Neuron (in vitro differentiated cells): ENCODE results near the gene P3H4.
"Not testable (repeated sequence)": the region's sequence is repeated elsewhere in the genome, so short reads cannot be mapped to it uniquely, and the experiment has no call there.

Experiments used
- H2AFZ ChIP-seq: one replicate; pipeline ENCODE4 v1.6.1; 2013; ENCODE audit warnings: low read depth, mild to moderate bottlenecking, inconsistent platforms, low read length, moderate library complexity
- H3K27me3 ChIP-seq: one replicate; pipeline ENCODE4 v1.6.1; 2013; ENCODE audit warnings: low read length; ENCODE audit not compliant: insufficient read depth
- H3K36me3 ChIP-seq: one replicate; pipeline ENCODE4 v1.6.1; 2013; ENCODE audit warnings: low read length; ENCODE audit not compliant: insufficient read depth
- H3K4me1 ChIP-seq: one replicate; pipeline ENCODE4 v1.6.1; 2013; ENCODE audit warnings: low read length; ENCODE audit not compliant: insufficient read depth
- H3K4me3 ChIP-seq: 2 replicates; pipeline ENCODE4 v1.5.1; 2013; ENCODE audit warnings: mild to moderate bottlenecking, low read length, moderate library complexity
- H3K9me3 ChIP-seq: one replicate; pipeline ENCODE4 v1.6.1; 2013; ENCODE audit warnings: low read length

Gene P3H4, protein sequence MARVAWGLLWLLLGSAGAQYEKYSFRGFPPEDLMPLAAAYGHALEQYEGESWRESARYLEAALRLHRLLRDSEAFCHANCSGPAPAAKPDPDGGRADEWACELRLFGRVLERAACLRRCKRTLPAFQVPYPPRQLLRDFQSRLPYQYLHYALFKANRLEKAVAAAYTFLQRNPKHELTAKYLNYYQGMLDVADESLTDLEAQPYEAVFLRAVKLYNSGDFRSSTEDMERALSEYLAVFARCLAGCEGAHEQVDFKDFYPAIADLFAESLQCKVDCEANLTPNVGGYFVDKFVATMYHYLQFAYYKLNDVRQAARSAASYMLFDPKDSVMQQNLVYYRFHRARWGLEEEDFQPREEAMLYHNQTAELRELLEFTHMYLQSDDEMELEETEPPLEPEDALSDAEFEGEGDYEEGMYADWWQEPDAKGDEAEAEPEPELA

DNA sequence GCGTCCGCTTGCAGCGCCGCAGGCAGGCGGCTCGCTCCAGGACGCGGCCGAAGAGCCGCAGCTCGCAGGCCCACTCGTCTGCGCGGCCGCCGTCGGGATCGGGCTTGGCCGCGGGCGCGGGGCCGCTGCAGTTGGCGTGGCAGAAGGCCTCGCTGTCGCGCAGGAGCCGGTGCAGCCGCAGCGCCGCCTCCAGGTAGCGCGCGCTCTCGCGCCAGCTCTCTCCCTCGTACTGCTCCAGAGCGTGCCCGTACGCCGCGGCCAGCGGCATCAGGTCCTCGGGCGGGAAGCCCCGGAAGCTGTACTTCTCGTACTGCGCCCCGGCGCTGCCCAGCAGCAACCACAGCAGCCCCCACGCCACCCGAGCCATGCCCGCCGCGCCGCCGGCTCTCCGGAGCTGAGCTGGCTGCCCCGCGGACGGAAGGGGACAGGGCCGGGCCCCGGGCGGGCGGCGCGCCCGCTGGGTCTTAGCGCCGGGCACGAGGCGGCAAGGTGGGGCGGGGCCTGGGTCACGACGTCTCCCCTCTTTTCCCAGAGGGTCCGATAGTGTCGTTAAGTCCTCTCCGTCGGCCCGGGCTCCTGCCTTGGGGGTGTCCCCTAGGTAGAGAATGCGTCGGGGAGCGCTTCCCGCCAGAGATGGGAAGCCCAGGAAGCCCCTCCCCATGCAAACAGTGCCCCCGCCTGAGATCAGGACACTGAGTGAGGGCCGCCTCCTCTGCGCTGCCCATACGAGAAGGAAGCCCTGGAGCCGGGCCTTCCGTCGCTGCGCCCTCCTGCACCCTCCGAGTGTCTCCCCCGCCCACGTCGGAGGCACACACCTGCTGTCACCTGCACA, at the start of gene P3H4:
TSS of gene P3H4 (minus strand) at position 401 of the 832 bp plus-strand sequence. CDS start at position 367, 34 bp downstream.
- Histone ChIP-seq H3K4me1 (peaks cover 25% of the 10 kb centered on the region), H3K4me3 (peak within 1 kb of the TSS; percentile 65), H3K9me3 (no peaks in the 10 kb centered on the region), H3K36me3 (peaks cover 16% of the 10 kb centered on the region), H2AFZ (peak within 1 kb of the TSS; percentile 82), H3K27me3 (no peaks in the 10 kb centered on the region)

DNA sequence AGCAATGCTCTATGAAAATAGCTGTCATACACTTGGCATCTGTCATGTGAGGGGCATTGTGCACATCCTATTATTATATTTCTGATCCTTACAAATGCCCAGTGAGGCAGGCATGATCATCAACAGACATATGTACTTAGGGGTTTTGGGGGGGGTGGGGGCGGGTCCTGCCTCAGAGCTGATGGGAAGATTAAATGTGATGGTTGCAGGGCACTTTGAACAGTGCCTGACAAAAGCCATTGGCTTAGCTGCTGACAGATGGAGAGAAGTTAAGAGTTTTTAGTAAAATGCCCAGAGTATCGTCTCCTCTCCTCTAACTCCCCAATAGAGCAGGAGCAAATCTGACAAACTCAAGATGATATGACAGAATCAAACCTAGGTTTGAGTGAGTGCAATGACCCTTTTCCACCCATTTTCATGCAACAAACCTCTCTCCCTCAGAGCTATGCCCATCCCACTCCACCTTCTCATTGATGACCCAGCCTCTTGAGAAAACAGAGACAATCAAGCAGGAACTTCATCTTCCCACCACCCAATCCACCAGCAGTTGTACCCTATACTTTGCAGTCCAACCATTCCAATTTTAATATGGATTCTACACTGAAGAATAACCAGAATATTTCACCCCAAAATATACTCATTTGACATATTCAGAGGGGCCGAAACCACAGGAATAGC, 48.6 kb upstream of the P3H4 start:
- no peak overlapping the region for H3K4me3 ChIP-seq
- no peaks in the 10 kb centered on the region for H3K27me3 ChIP-seq
- no peaks in the 10 kb centered on the region for H3K36me3 ChIP-seq
- H2AFZ ChIP-seq = no peak overlapping the region
- H3K4me1 ChIP-seq = peaks cover 23% of the 10 kb centered on the region
- H3K9me3 ChIP-seq = no peaks in the 10 kb centered on the region

DNA sequence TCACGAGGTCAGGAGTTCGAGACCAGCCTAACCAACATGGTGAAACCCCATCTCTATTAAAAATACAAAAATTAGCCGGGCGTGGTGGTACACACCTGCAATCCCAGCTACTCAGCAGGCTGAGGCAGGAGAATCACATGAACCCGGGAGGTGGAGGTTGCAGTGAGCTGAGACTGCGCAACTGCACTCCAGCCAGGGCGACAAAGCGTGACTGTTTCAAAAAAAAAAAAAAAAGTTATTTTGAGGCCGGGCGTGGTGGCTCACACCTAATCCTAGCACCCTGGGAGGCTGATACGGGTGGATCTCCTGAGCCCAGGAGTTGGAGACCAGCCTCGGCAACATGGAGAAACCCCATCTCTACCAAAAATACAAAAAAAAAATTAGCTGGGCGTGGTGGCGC, 39.6 kb upstream of the P3H4 start:
- H3K4me1 ChIP-seq, H2AFZ ChIP-seq, H3K9me3 ChIP-seq, H3K4me3 ChIP-seq, H3K27me3 ChIP-seq: not testable (repeated sequence)
- H3K36me3 ChIP-seq = peaks cover 38% of the 10 kb centered on the region

DNA sequence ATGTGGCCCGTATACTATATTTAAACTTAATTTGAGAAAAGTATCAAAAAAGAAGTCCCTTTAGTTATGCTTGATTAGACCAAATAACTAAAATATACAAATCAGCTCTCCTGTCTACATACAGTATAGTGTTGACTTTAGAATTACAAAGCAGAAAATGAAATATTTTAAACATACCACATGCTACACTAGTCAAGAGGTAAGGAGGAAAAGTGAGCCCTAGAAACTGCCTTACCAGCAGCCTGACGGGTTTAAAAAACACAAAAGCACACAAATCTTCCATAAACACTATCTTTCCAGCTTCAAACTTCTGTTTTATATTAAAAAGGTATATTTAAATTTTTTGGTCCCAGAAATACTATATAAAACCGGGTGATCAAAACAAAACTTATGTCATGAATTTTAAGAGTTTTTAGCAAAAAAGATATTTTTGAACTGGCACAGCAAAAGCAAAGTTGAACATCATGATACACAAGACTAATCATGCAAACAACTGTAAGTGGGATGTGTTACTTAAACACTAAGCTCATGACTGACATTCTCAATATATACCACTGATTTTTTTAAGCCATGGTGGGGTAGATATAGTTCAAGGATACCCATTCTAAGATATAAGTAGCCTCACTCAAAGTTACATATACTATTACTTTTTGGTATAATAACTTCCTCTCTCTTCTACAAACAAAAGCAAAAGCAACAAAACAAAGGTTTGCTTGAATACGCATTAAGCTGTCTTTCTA, 37.7 kb upstream of the P3H4 start:
- H3K4me3 ChIP-seq = no peak overlapping the region
- no peaks in the 10 kb centered on the region for H3K4me1 ChIP-seq
- H3K9me3 ChIP-seq = no peaks in the 10 kb centered on the region
- peaks cover 33% of the 10 kb centered on the region for H3K36me3 ChIP-seq
- H2AFZ ChIP-seq = no peak overlapping the region
- no peaks in the 10 kb centered on the region for H3K27me3 ChIP-seq

DNA sequence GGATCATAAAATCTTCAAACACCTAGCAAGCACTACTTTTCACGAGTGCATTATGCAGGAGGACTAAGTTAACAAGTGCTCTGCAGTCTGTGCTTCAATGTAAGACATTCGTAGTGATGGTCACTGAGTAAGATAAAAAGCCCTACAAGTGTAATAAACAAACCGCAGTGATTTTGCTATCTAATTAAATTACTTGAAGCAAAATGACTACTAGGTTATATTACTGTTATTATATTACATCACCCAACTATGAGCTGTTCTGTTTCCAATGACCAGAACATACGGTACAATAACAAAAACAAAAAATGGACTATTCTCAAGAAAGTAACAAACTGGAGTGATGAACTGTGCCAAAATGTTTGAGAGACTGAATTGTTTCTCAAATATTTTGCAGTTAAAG, 37.0 kb upstream of the P3H4 start:
- Histone ChIP-seq H3K27me3 (no peaks in the 10 kb centered on the region), H3K4me3 (no peak overlapping the region), H3K4me1 (no peaks in the 10 kb centered on the region), H2AFZ (no peak overlapping the region), H3K36me3 (peaks cover 27% of the 10 kb centered on the region), H3K9me3 (no peaks in the 10 kb centered on the region)

DNA sequence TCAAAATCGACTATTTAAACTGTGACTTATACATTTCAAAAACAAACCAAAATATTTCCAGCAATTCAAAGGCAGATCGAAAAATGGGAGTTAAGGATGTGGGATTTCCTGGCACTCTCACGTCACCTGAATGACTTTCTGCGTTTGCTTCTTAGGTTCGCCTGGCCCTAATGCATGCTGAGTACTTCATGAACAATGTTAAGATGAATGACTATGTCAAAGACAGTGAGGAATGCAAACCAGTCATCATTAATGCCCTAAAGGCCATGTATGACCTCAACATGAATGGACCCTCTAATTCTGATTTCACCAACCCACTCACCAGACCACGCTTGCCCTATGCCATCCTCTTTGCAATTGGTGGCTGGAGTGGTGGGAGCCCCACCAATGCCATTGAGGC, 33.2 kb upstream of the P3H4 start:
- Histone ChIP-seq H3K27me3 (no peaks in the 10 kb centered on the region), H3K36me3 (peaks cover 2% of the 10 kb centered on the region), H2AFZ (no peak overlapping the region), H3K4me3 (no peak overlapping the region), H3K4me1 (no peaks in the 10 kb centered on the region), H3K9me3 (no peaks in the 10 kb centered on the region)

DNA sequence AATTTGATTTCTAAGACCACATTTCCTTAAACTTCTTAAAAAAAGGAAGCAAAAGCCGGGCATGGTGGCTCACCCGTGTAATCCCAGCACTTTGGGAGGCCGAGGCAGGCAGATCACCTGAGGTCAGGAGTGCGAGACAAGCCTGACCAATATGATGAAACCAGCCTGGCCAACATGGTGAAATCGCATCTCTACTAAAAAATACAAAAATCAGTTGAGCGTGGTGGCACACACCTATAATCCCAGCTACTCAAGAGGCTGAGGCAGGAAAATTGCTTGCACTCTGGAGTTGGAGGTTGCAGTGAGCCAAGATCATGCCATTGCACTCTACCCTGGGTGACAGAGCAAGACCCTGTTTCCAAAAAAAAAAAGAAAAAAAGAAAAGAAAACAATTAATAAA, 29.0 kb upstream of the P3H4 start:
- not testable (repeated sequence) for H3K9me3 ChIP-seq, H3K4me1 ChIP-seq, H3K27me3 ChIP-seq, H3K36me3 ChIP-seq, H3K4me3 ChIP-seq, H2AFZ ChIP-seq

DNA sequence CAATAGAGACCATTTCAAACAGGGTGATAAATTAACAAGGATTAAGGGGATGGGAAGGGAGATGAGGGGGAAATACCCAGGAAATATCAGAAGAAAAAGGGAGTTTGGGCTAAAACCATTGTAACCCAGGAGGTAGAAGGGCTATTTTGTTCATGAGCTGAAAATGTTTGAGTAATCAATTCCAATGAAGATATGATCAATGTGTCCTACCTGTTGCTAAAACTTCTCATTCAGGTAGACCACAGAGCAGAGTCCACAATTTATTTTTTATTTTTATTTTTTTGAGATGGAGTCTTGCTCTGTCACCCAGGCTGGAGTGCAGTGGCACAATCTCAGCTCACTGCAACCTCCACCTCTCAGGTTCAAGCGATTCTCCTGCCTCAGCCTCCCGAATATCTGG, 27.7 kb upstream of the P3H4 start:
- not testable (repeated sequence) for H3K4me3 ChIP-seq, H3K36me3 ChIP-seq, H3K4me1 ChIP-seq, H2AFZ ChIP-seq, H3K27me3 ChIP-seq, H3K9me3 ChIP-seq

DNA sequence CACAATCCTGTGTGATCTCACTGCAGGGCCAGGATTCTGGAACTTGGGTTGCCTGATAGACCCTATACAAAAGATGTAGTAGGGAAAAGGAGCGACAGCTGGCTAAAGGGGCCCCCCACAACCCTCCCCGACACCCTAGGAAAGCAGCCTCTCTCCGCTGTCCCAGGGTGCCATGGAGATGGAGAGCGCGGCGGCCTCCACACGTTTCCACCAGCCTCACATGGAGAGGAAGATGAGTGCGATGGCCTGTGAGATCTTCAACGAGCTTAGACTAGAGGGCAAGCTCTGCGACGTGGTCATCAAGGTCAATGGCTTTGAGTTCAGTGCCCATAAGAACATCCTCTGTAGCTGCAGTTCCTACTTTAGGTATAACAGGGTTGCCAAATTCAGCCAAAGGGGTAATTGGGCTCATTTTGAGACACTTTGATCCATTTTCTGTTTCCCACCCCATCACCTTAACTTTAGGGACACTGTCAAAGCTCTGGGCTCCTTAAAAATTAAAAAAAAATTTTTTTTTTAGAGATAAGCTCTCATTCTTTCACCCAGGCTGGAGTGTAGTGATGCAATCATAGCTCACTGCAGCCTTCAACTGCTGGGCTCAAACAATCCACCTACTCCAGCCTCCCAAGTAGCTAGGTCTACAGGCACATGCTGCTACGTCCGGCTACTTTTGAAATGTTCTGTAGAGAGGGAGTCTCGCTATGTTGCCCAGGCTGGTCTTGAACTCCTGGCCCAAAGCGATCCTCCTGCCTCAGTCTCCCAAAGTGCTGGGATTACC, 26.2 kb upstream of the P3H4 start, which contains the start of gene KLHL10:
TSS of gene KLHL10 (plus strand) at position 65 of the 778 bp plus-strand sequence. CDS start at position 173, 108 bp downstream.
- Histone ChIP-seq H3K4me1 (peaks cover 8% of the 10 kb centered on the region), H3K36me3 (peaks cover 6% of the 10 kb centered on the region), H2AFZ (peak within 1 kb of the TSS; percentile 39), H3K27me3 (no peaks in the 10 kb centered on the region), H3K4me3 (peak within 1 kb of the TSS; percentile 81), H3K9me3 (no peaks in the 10 kb centered on the region)

DNA sequence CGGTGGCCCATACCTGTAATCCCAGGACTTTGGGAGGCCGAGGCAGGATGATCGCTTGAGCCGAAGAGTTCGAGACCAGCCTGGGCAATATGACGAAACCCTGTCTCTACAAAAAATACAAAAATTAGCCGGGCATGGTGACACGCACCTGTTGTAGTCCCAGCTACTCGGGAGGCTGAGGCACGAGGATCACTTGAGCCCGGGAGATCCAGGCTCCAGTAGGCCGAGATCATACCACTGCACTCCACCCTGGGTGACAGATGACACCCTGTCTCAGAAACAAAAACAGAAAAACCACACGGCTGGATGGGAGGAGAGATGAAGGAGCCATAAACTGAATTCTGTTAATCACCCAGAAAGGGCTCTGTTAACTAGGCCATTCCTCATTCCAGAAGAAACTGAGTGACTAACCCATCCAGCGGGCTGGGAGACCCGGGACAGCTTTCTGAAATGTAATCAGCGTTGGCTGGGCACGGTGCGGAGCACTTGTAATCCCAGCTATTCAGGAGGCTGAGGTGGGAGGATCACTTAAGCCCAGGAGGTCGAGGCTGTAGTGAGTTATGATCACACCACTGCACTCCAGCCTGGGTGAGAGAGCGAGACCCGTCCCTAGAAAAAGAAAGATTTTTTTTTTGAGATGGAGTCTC, 24.9 kb upstream of the P3H4 start:
- peaks cover 18% of the 10 kb centered on the region for H3K36me3 ChIP-seq
- no peaks in the 10 kb centered on the region for H3K9me3 ChIP-seq
- H3K4me3 ChIP-seq = peak overlapping the region; percentile 81
- peak overlapping the region; percentile 39 for H2AFZ ChIP-seq
- no peaks in the 10 kb centered on the region for H3K27me3 ChIP-seq
- H3K4me1 ChIP-seq = peaks cover 8% of the 10 kb centered on the region

DNA sequence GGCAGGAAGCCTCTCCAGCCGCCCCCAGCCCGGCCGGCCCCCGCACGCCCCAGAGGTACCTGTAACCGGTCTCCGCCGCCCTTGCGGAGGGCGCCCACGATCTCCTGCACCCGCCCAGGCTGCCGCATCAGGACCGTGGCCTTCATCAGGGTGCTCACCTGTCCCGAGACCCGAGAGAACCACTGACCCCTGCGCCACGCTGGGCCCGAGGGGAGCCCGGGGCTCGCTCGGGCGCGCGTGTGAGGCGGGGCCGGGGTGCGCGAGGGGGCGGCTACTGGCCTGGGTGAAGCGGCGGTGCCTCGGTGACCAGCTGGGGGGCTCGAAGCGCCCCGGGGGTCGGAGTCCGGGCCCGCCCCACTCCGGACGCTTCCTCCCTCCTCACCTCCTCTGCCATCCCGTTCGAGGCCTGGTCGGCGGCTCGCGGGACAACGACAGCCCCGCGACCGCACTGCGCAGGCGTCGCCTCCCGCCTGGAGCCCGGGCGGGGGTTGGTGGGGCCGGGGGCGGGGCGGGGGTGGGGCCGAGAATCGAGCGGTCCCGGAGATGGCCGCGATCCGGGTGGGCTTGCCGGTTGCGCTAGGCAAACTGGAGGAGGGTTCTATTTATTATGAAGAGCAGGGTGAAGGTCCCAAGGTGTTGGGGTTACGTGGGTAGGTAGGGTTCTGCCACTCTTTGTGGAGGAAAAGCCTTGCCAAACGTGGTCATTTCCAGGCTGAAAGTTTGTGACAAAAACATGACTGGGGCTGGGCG, 24.2 kb upstream of the P3H4 start, which contains the start of gene NT5C3B:
TSS of gene NT5C3B (minus strand) at position 433 of the 750 bp plus-strand sequence. CDS start at position 394, 39 bp downstream.
- H2AFZ ChIP-seq = peak within 1 kb of the TSS; percentile 70
- peaks cover 25% of the 10 kb centered on the region for H3K36me3 ChIP-seq
- no peaks in the 10 kb centered on the region for H3K9me3 ChIP-seq
- H3K4me3 ChIP-seq = peak within 1 kb of the TSS; percentile 81
- peaks cover 8% of the 10 kb centered on the region for H3K4me1 ChIP-seq
- H3K27me3 ChIP-seq = no peaks in the 10 kb centered on the region
